ENCODE data around the gene PRKX. TPM values are rescaled to one million over a fixed set of nuclear protein-coding genes. Genes with fewer than 3 reads are reported as not detected.
A peak's percentile ranks its signal among the peaks of the same experiment; 100 is the strongest.

Gene PRKX
- total RNA-seq, 2 donors from 2014 or later: 32.4 to 38.2 TPM

DNA sequence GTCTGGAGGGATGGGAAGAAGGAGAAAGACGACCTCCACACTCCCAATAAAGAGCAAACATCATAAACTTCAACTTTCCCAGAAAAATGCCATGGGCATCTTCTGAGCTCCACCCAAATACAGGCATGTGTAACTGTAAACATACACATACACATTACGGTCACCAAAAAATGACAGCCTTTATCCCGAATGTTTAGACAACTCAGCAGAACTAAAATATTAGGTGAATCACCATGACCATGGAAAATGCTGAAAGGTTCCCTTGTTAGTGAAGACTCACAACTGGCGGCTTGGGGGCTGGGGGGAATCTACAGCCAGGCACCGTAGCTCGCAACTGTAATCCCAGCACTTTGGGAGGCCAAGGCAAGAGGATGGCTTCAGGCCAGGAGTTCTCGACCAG is 33.0 kb downstream of the PRKX start:
- Histone ChIP-seq H3K27ac (no peak overlapping the region), H3K27me3 (no peaks in the 10 kb centered on the region), H3K9me3 (no peaks in the 10 kb centered on the region), H3K4me1 (peaks cover 8% of the 10 kb centered on the region), H3K36me3 (no peaks in the 10 kb centered on the region), H3K4me3 (no peak overlapping the region), H3K9ac (ENCODE audit: low read depth in 2 of 2, low read length in 2 of 2) (no peak overlapping the region)
- TF ChIP-seq, protein P1, sequence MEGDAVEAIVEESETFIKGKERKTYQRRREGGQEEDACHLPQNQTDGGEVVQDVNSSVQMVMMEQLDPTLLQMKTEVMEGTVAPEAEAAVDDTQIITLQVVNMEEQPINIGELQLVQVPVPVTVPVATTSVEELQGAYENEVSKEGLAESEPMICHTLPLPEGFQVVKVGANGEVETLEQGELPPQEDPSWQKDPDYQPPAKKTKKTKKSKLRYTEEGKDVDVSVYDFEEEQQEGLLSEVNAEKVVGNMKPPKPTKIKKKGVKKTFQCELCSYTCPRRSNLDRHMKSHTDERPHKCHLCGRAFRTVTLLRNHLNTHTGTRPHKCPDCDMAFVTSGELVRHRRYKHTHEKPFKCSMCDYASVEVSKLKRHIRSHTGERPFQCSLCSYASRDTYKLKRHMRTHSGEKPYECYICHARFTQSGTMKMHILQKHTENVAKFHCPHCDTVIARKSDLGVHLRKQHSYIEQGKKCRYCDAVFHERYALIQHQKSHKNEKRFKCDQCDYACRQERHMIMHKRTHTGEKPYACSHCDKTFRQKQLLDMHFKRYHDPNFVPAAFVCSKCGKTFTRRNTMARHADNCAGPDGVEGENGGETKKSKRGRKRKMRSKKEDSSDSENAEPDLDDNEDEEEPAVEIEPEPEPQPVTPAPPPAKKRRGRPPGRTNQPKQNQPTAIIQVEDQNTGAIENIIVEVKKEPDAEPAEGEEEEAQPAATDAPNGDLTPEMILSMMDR (IDR thresholded peaks at IDR 0.05): no peak
- intact Hi-C loops (cut with DNase I): no loop called here
- no peak for DNase-seq

DNA sequence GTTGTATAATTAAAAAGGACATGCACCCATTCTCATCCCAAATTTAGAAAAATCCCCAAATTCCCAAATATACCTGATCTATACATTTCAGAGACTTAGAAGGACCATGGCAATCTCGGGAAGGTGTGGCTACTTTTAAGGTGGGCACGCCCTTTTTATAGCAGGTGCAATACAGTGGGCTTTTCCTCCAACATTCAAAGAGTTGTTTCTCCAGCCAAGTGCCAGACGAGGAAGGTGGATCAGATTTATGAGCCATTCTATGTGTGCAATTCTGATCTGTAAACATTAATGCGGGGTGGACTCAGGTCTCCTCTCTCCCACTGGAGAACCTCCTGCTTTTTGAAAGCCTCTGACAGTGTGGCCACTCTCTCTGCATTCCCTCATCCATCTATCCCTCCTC is 33.8 kb downstream of the PRKX start:
- H3K4me3 ChIP-seq: no peak overlapping the region
- H3K9me3 ChIP-seq: no peaks in the 10 kb centered on the region
- H3K4me1 ChIP-seq: peaks cover 8% of the 10 kb centered on the region
- no peaks in the 10 kb centered on the region for H3K36me3 ChIP-seq
- intact Hi-C loops (cut with DNase I): no loop called here
- no peak overlapping the region for H3K9ac ChIP-seq (ENCODE audit: low read depth in 2 of 2, low read length in 2 of 2)
- TF ChIP-seq, protein P1 (IDR thresholded peaks at IDR 0.05): no peak
- no peak overlapping the region for H3K27ac ChIP-seq
- DNase-seq: peak; percentile 71
- no peaks in the 10 kb centered on the region for H3K27me3 ChIP-seq

DNA sequence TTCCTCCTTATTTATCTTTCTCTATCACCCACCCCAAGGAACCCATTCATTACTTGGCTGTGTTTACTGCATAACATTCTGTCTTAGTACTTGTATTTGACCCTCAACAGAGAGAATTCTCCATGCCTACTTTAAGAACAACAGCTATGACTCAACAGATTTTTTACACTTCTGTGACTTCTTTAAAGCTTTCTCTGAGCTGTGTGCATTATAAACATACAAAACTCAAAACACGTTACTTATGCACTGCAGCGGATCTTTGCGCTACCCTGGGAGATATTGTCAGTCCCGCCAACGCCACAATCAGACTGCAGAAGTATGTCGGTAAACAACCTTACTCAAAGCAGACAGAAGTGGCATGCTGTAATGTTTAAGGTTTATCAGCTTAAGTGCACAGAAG is 35.1 kb downstream of the PRKX start:
- Histone ChIP-seq H3K9me3 (no peaks in the 10 kb centered on the region), H3K9ac (ENCODE audit: low read depth in 2 of 2, low read length in 2 of 2) (no peak overlapping the region), H3K36me3 (no peaks in the 10 kb centered on the region), H3K27me3 (no peaks in the 10 kb centered on the region), H3K27ac (no peak overlapping the region), H3K4me1 (peaks cover 8% of the 10 kb centered on the region), H3K4me3 (no peak overlapping the region)
- TF ChIP-seq, protein P1 (IDR thresholded peaks at IDR 0.05): no peak
- intact Hi-C loops (cut with DNase I): no loop called here
- DNase-seq: peak; percentile 23

DNA sequence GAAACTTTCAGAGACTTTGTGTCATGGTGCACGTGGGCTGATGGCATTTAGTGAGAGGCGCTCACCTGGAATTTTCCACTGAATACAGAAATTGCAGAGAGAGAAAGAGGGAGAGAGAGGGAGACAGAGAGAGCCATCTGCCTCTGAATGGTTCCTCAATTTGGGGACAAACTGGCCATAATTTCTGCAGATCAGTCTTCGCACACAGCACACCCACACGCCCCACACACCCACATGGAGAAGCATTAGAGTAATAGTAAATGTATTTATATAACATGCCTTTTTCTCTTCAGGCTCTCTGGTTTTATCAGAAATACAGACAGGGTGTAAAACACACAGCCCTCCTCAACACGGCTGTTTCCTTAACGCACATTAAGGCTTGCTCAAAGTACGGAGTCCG is 38.6 kb downstream of the PRKX start:
- no peaks in the 10 kb centered on the region for H3K36me3 ChIP-seq
- H3K27me3 ChIP-seq: no peaks in the 10 kb centered on the region
- intact Hi-C loops (cut with DNase I): no loop called here
- H3K27ac ChIP-seq: no peak overlapping the region
- DNase-seq: no peak
- peaks cover 8% of the 10 kb centered on the region for H3K4me1 ChIP-seq
- no peak overlapping the region for H3K4me3 ChIP-seq
- no peak overlapping the region for H3K9ac ChIP-seq (ENCODE audit: low read depth in 2 of 2, low read length in 2 of 2)
- TF ChIP-seq, protein P1 (IDR thresholded peaks at IDR 0.05): no peak
- no peaks in the 10 kb centered on the region for H3K9me3 ChIP-seq

DNA sequence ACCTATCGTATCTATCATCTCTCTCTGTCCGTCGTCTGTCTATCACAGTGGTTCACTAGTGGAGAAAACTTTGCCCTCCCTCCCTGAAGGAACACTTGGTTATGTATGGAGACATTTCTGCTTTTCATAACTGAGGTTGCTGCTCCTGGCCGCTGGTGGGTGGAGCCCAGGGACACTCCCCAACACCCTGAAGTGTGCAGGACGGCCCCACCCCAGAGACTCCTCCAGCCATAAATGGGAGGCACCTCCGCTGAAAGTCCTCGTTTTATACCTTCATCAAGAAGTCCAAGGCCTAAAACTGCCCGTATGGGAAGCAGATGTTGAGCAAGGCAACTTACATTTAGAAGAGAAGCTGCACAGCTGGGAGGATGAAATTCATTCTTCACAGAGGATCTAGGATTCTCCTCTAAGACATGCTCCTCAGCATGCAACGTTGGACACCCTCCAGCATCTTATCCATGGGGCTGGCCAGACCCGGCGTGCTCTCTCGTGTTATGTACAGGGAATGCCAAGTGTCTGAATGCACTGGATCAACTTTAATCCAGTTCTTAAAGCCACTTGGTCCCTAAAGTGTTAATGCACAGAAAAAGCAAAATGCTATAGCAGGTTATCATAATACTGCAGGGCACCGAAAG is 43.5 kb downstream of the PRKX start:
- intact Hi-C loops (cut with DNase I): no loop called here
- H3K9ac ChIP-seq (ENCODE audit: low read depth in 2 of 2, low read length in 2 of 2): no peak overlapping the region
- H3K4me3 ChIP-seq: no peak overlapping the region
- TF ChIP-seq, protein P1 (IDR thresholded peaks at IDR 0.05): no peak
- H3K27ac ChIP-seq: no peak overlapping the region
- H3K4me1 ChIP-seq: no peaks in the 10 kb centered on the region
- peak; percentile 65 for DNase-seq
- H3K9me3 ChIP-seq: no peaks in the 10 kb centered on the region
- H3K27me3 ChIP-seq: no peaks in the 10 kb centered on the region
- H3K36me3 ChIP-seq: no peaks in the 10 kb centered on the region
